Measurements from ENCODE around the gene MAN2A2. TPM values are rescaled to one million over a fixed set of nuclear protein-coding genes. Genes with fewer than 3 reads are reported as not detected.

The MAN2A2 gene
- total RNA-seq, 1 donor from 2014 or later = 78.0 TPM

- no peaks in the 10 kb centered on the region for H3K36me3 Mint-ChIP-seq (ENCODE audit: low read depth)
- no peaks in the 10 kb centered on the region for H3K27me3 Mint-ChIP-seq (ENCODE audit: low read depth)
- peaks cover 26% of the 10 kb centered on the region for H3K4me1 Mint-ChIP-seq
- no peak for DNase-seq (ENCODE audit: low read depth, low spot score)
- no peak overlapping the region for H3K27ac Mint-ChIP-seq (ENCODE audit: unreplicated experiment)
- TF ChIP-seq CTCF (conservative IDR thresholded peaks at IDR 0.05) = no peak
- no peaks in the 10 kb centered on the region for H3K9me3 Mint-ChIP-seq
- H3K4me3 Mint-ChIP-seq = no peak overlapping the region
Observed at GRCh38 chr15:90875549-90875981, 27.5 kb upstream of the MAN2A2 start.

GRCh38 chr15:90876046-90876445 lies 27.1 kb upstream of the MAN2A2 start:
- H3K36me3 Mint-ChIP-seq (ENCODE audit: low read depth) = no peaks in the 10 kb centered on the region
- H3K9me3 Mint-ChIP-seq = no peaks in the 10 kb centered on the region
- no peak for DNase-seq (ENCODE audit: low read depth, low spot score)
- H3K27ac Mint-ChIP-seq (ENCODE audit: unreplicated experiment) = peak overlapping the region; percentile 6
- TF ChIP-seq CTCF (conservative IDR thresholded peaks at IDR 0.05) = no peak
- no peak overlapping the region for H3K4me3 Mint-ChIP-seq
- no peaks in the 10 kb centered on the region for H3K27me3 Mint-ChIP-seq (ENCODE audit: low read depth)
- H3K4me1 Mint-ChIP-seq = peaks cover 22% of the 10 kb centered on the region

- no peak overlapping the region for H3K4me3 Mint-ChIP-seq
- H3K4me1 Mint-ChIP-seq = peaks cover 22% of the 10 kb centered on the region
- H3K27ac Mint-ChIP-seq (ENCODE audit: unreplicated experiment) = peak overlapping the region; percentile 62
- TF ChIP-seq CTCF (conservative IDR thresholded peaks at IDR 0.05) = no peak
- H3K9me3 Mint-ChIP-seq = no peaks in the 10 kb centered on the region
- DNase-seq (ENCODE audit: low read depth, low spot score) = no peak
- no peaks in the 10 kb centered on the region for H3K27me3 Mint-ChIP-seq (ENCODE audit: low read depth)
- H3K36me3 Mint-ChIP-seq (ENCODE audit: low read depth) = no peaks in the 10 kb centered on the region
Observed at GRCh38 chr15:90876512-90877170, 26.5 kb upstream of the MAN2A2 start.

- no peak overlapping the region for H3K27ac Mint-ChIP-seq (ENCODE audit: unreplicated experiment)
- H3K4me1 Mint-ChIP-seq = peaks cover 20% of the 10 kb centered on the region
- H3K36me3 Mint-ChIP-seq (ENCODE audit: low read depth) = no peaks in the 10 kb centered on the region
Observed at GRCh38 chr15:90877315-90877714, 25.8 kb upstream of the MAN2A2 start.

GRCh38 chr15:90877996-90878395 lies 25.1 kb upstream of the MAN2A2 start:
- no peaks in the 10 kb centered on the region for H3K9me3 Mint-ChIP-seq

More at GRCh38 chr15:90877315-90877714, 25.8 kb upstream of the MAN2A2 start:
- Mint-ChIP-seq H3K4me3 (no peak overlapping the region), H3K27me3 (ENCODE audit: low read depth) (no peaks in the 10 kb centered on the region), H3K9me3 (no peaks in the 10 kb centered on the region)
- no peak for DNase-seq (ENCODE audit: low read depth, low spot score)
- TF ChIP-seq CTCF (conservative IDR thresholded peaks at IDR 0.05) = no peak

More at GRCh38 chr15:90877996-90878395, 25.1 kb upstream of the MAN2A2 start:
- no peak for DNase-seq (ENCODE audit: low read depth, low spot score)
- Mint-ChIP-seq H3K27me3 (ENCODE audit: low read depth) (no peaks in the 10 kb centered on the region), H3K4me3 (no peak overlapping the region), H3K27ac (ENCODE audit: unreplicated experiment) (no peak overlapping the region), H3K36me3 (ENCODE audit: low read depth) (no peaks in the 10 kb centered on the region), H3K4me1 (peaks cover 13% of the 10 kb centered on the region)
- TF ChIP-seq CTCF (conservative IDR thresholded peaks at IDR 0.05) = no peak

Measured in neural crest cell (in vitro differentiated cells).